ENCODE results near the gene C20orf204. TPM values are rescaled to one million over a fixed set of nuclear protein-coding genes. Genes with fewer than 3 reads are reported as not detected.

C20orf204 gene
- total and polyA plus RNA-seq, 2 of the 8 experiments (the other 6 are each of a cell fraction or from before 2014, with no cell fraction given): 0.39 to 0.52 TPM

DNA sequence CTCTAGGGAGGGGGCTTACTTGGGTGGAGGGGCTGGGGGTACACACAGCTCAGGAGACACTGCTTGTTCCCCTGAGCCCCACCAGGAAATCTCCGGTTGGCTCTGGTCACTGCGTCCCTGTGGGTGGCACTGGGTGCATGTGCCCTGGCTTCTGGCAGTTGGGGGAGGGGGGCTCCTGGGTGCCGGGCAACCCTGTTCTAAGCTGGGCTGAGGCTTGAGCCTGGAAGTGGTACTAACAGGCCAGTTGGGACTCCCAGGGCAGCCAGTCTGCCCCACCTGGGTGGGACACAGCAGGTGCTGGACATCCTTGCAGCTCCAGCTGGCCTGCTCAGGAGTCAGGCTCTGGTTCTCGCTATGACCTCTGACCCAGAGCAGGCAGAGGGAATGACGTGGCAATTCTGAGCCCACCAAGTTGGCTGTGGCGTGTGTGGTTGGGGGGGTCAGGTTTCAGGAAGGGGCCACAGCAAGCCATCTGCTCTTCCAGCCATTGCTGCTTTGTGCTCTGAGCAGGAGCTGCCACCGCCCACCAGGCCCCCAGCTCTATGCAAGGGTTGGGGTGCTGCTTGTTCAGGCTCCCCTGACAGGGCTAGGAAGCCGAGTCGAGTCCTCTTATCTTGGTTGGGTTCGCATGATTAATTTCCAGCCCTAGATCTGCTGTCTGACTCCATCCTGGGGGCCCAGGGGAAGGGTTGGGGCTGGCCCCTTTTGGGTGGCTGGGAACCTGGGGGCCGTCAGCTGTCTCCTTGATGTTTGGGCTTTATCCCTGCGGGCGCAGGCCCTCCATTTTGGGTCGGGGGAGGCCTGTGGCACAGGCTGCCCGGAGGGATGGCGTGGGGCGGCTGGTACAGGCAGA is 590 bp downstream of the C20orf204 start:
- Histone ChIP-seq H3K23ac (ENCODE audit: insufficient read length) (no peak overlapping the region), H3K4me1 (replicated peaks in 1 of 4; ENCODE audit: control insufficient read depth in 3 of 4, insufficient read depth in 4 of 4, low read length in 3 of 4) (peaks cover 0 to 19% (median 15%) of the 10 kb centered on the region in 4 experiments; a peak in 6 of 7 replicates), H3K9me3 (ENCODE audit: insufficient read depth in 2 of 2, low read depth in 1 of 2, low read length in 1 of 2) (no peaks in the 10 kb centered on the region), H3K27ac (ENCODE audit: low read depth, low read length) (0 out of 2 replicates have a peak overlapping the region, but pooled peaks have one; percentile 19), H2BK12ac (ENCODE audit: low read depth, low read length) (0 out of 2 replicates have a peak overlapping the region, but pooled peaks have one; percentile 60), H4K8ac (ENCODE audit: extremely low read depth, insufficient read depth, low read length) (no peak overlapping the region), H3K79me2 (ENCODE audit: control insufficient read depth in 1 of 2, insufficient read depth in 2 of 2, low read length in 2 of 2) (no peaks in the 10 kb centered on the region), H3K27me3 (replicated peaks in 1 of 4; ENCODE audit: control insufficient read depth in 3 of 4, extremely low read depth in 1 of 4, insufficient read depth in 3 of 4, low read length in 3 of 4) (peaks cover 12 to 41% (median 33%) of the 10 kb centered on the region in 4 experiments), H4K91ac (replicated peaks; ENCODE audit: insufficient read length, low read length) (peak overlapping the region; percentile 42), H3K4me2 (ENCODE audit: insufficient read depth in 1 of 2, low read depth in 2 of 2, low read length in 2 of 2) (peak overlapping the region in 1 of 2 experiments; percentile 14; a peak in 2 of 4 replicates), H3K14ac (ENCODE audit: insufficient read length) (no peak overlapping the region), H2AK5ac (ENCODE audit: low read depth, low read length) (peak overlapping the region; percentile 39; the same call in 1 of the 2 replicates), H2BK20ac (ENCODE audit: low read length) (peak overlapping the region; percentile 61; the same call in 1 of the 2 replicates), H3K23me2 (ENCODE audit: low read depth, low read length) (peaks cover 3% of the 10 kb centered on the region; the same call in 1 of the 2 replicates), H2AFZ (ENCODE audit: low read length) (no peak overlapping the region), H4K20me1 (replicated peaks in 1 of 2; ENCODE audit: control insufficient read depth in 1 of 2, insufficient read depth in 2 of 2, low read length in 2 of 2) (peaks cover 0 to 3% of the 10 kb centered on the region in 2 experiments), H2BK120ac (replicated peaks; ENCODE audit: low read depth, low read length) (no peak overlapping the region), H4K5ac (ENCODE audit: insufficient read length, low read depth, low read length) (peak overlapping the region; percentile 47), H3K9ac (replicated peaks in 1 of 4; ENCODE audit: extremely low read depth in 1 of 4, low read depth in 3 of 4, low read length in 3 of 4) (no peak overlapping the region), H3K79me1 (ENCODE audit: low read depth, low read length) (no peaks in the 10 kb centered on the region; the same call in 1 of the 2 replicates), H2BK5ac (ENCODE audit: low read depth, low read length) (peak overlapping the region; percentile 84), H3K4ac (replicated peaks; ENCODE audit: insufficient read length, low read depth, low read length) (no peak overlapping the region), H3K56ac (replicated peaks; ENCODE audit: insufficient read length, low read depth, low read length) (no peak overlapping the region), H3K4me3 (ENCODE audit: extremely low read depth in 1 of 4, insufficient read depth in 2 of 4, low read depth in 3 of 4, low read length in 4 of 4) (no peak overlapping the region), H3K36me3 (ENCODE audit: control insufficient read depth in 2 of 4, insufficient read depth in 4 of 4, low read length in 3 of 4) (peaks cover 4 to 11% (median 7%) of the 10 kb centered on the region in 4 experiments; a peak in 5 of 8 replicates), H2BK15ac (ENCODE audit: low read length) (no peak overlapping the region), H3K18ac (ENCODE audit: extremely low read depth, low read length) (peak overlapping the region; percentile 83; the same call in 1 of the 2 replicates)
- no peak for DNase-seq (ENCODE audit: low read depth in 1 of 2, low spot score in 2 of 2)
- TF ChIP-seq HDAC2 (IDR thresholded peaks at IDR 0.05; ENCODE audit: borderline replicate concordance in 1 of 2, low read depth in 2 of 2, low read length in 2 of 2): no peak
- no peak for TF ChIP-seq CEBPB (IDR thresholded peaks at IDR 0.05; ENCODE audit: low read depth, low read length)
- no peak for TF ChIP-seq TAF7 (optimal IDR thresholded peaks at IDR 0.05; ENCODE audit: borderline replicate concordance, low read depth, low read length)
- no peak for TF ChIP-seq ATF2 (IDR thresholded peaks at IDR 0.05; ENCODE audit: low read length)
- no peak for TF ChIP-seq NANOG (IDR thresholded peaks at IDR 0.05; ENCODE audit: insufficient read depth, low read depth, low read length, poor library complexity, severe bottlenecking)
- TF ChIP-seq KDM5A (IDR thresholded peaks at IDR 0.05; ENCODE audit: low read length): no peak
- no peak for TF ChIP-seq EGR1 (IDR thresholded peaks at IDR 0.05; ENCODE audit: borderline replicate concordance, low read depth, low read length)
- CTCF ChIA-PET (ENCODE audit: partially characterized antibody): interaction anchor here (1.0 to 7.3 kb wide), 13 partner anchors 9 to 105 kb away, joined by 3 to 73 read pairs (median 3); partner anchors contain the start of genes LKAAEAR1, PRPF6 and TCEA2
- 79% methylated on average over 12 of the region's 17 CpGs; no CpG with 5 or more reads in 1 of the 2 experiments for WGBS, 2 experiments (ENCODE audit: extremely low coverage in 1 of 2, insufficient coverage in 1 of 2, insufficient read length in 1 of 2, insufficient replicate concordance in 2 of 2, low coverage in 1 of 2, low lambda C conversion rate in 2 of 2, missing lambda C conversion rate in 1 of 2)
- FAIRE-seq: no peak
- POLR2A ChIA-PET (ENCODE audit: partially characterized antibody): interaction anchor here (1.0 to 1.9 kb wide), 8 partner anchors 9 to 54 kb away, joined by 3 to 8 read pairs (median 4); partner anchors contain the start of gene TCEA2
